CD4-positive, alpha-beta T cell (primary cell): Measurements from ENCODE around the gene COQ8B. TPM values are rescaled to one million over a fixed set of nuclear protein-coding genes. Genes with fewer than 3 reads are reported as not detected.

ENCODE experiments used
- ATAC-seq: fragments of 200-7000 bp; cut with Tn5 transposase; one replicate; pipeline ENCODE4 v1.10.0; 2022; ENCODE audit warnings: mild to moderate bottlenecking; ENCODE audit not compliant: poor library complexity
- CTCF ChIA-PET: fragments of 350-600 bp; sonication (Branson Sonifier 250); formaldehyde crosslinking; loops from one replicate; lab custom pipeline; 2021; ENCODE audit warnings: antibody characterized with exemption, inconsistent platforms; lab: Charles Lee
- POLR2A ChIA-PET: fragments of 350-600 bp; sonication (Branson Sonifier 250); formaldehyde crosslinking; loops from one replicate; lab custom pipeline; 2021; ENCODE audit warnings: antibody characterized with exemption, inconsistent platforms; lab: Charles Lee
- DNase-seq, 14 experiments: peaks; one replicate each; pipeline ENCODE4 v3.0.0-alpha.2; 2013 to 2020; ENCODE audit warnings: mixed read lengths in 2 of 14
- H3K27ac ChIP-seq, 2 donors: one replicate each; pipeline versions ENCODE4 v1.5.1 to v1.7.0; 2013; ENCODE audit warnings: low read length in 2 of 2, low read depth in 1 of 2, mild to moderate bottlenecking in 1 of 2
- H3K27me3 ChIP-seq, 2 experiments: 1 replicate in 1 of 2; 2 replicates in 1 of 2; pipeline versions ENCODE4 v1.6.1 to v1.7.0; 2013; ENCODE audit warnings: low read length in 2 of 2, control low read depth in 1 of 2, mild to moderate bottlenecking in 1 of 2, moderate library complexity in 1 of 2; ENCODE audit not compliant: insufficient read depth in 2 of 2, control insufficient read depth in 1 of 2
- H3K36me3 ChIP-seq: one replicate; pipeline ENCODE4 v1.6.1; 2013; ENCODE audit warnings: low read length, control low read depth; ENCODE audit not compliant: insufficient read depth
- H3K4me1 ChIP-seq: one replicate; pipeline ENCODE4 v1.6.1; 2013; ENCODE audit warnings: low read length, control low read depth; ENCODE audit not compliant: insufficient read depth
- H3K4me3 ChIP-seq: one replicate; pipeline ENCODE4 v1.5.1; 2013; ENCODE audit warnings: mild to moderate bottlenecking, low read length, moderate library complexity
- H3K9me3 ChIP-seq, 2 experiments: 1 replicate in 1 of 2; 2 replicates in 1 of 2; pipeline versions ENCODE4 v1.6.1 to v1.7.0; 2013; ENCODE audit warnings: low read length in 2 of 2, mild to moderate bottlenecking in 2 of 2, control low read depth in 1 of 2, moderate library complexity in 1 of 2; ENCODE audit not compliant: control insufficient read depth in 1 of 2, insufficient read depth in 1 of 2
- H3K27ac Mint-ChIP-seq: one replicate; pipeline ENCODE4 v1.8.0; 2020; ENCODE audit warnings: mixed read lengths
- H3K27me3 Mint-ChIP-seq: one replicate; pipeline ENCODE4 v1.8.0; 2021; ENCODE audit warnings: mixed read lengths
- H3K36me3 Mint-ChIP-seq: one replicate; pipeline ENCODE4 v1.8.0; 2021; ENCODE audit warnings: low read depth, mixed read lengths
- H3K4me1 Mint-ChIP-seq: one replicate; pipeline ENCODE4 v1.8.0; 2021; ENCODE audit warnings: low read depth, mixed read lengths
- H3K4me3 Mint-ChIP-seq: one replicate; pipeline ENCODE4 v1.8.0; 2020; ENCODE audit warnings: mild to moderate bottlenecking, mixed read lengths
- H3K9me3 Mint-ChIP-seq: one replicate; pipeline ENCODE4 v1.8.0; 2020; ENCODE audit warnings: mixed read lengths
- intact Hi-C, 2 experiments: fragments of 100-400 bp; cut with DNase I in 1 of 2; cut with micrococcal nuclease in 1 of 2; formaldehyde crosslinking; loops; one replicate each; pipeline versions ENCODE4 v1.15.1 to v1.9.0; 2023 to 2025; cut with DNase I, micrococcal nuclease
- total RNA-seq, 174 experiments: library from RNA in 2 of 174; stranded (reverse) in 2 of 174; gene quantifications; one replicate each; pipeline ENCODE4 v1.2.3 and lab custom pipeline; 2021 to 2026
- TF ChIP-seq, protein P1 (sequence below): fragments of 200-600 bp; IDR thresholded peaks from one replicate; pipeline ENCODE4 v1.8.0; 2022; ENCODE audit warnings: antibody characterized with exemption, mild to moderate bottlenecking

Gene COQ8B
- total RNA-seq, 2 experiments from 2014 or later = 16.4 to 18.3 TPM

DNA sequence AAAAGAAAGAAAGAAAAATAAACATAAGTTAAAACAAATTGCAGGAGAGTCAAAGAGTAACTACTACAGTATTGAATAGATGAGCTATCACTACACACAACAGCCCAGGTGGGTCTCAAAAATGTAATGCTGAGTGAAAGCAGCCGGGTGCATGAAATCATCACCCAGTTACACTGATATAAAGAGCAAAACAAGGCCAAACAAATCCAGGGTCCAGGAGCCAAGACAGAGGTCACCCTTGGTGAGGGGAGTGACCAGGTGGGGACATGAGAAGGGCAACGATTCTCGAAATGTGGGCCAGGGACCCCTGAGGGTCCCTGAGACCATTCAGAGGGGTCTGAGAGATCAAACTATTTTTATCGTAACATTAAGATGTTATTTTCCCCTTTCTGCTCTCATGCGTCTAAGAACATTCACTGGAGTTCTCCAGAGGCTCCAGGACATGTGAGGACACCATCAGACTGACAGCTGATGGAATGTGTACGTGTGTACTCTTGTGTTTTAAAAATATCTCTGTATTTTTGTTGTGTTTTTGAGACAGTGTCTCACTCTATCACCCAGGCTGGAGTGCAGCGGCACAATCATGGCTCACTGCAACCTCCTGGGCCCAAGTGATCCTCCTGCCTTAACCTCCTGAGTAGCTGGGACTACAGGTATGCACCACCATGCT is 10.6 kb downstream of the COQ8B start:
- ATAC-seq (no peak), DNase-seq (no peak)
- TF ChIP-seq, protein P1, sequence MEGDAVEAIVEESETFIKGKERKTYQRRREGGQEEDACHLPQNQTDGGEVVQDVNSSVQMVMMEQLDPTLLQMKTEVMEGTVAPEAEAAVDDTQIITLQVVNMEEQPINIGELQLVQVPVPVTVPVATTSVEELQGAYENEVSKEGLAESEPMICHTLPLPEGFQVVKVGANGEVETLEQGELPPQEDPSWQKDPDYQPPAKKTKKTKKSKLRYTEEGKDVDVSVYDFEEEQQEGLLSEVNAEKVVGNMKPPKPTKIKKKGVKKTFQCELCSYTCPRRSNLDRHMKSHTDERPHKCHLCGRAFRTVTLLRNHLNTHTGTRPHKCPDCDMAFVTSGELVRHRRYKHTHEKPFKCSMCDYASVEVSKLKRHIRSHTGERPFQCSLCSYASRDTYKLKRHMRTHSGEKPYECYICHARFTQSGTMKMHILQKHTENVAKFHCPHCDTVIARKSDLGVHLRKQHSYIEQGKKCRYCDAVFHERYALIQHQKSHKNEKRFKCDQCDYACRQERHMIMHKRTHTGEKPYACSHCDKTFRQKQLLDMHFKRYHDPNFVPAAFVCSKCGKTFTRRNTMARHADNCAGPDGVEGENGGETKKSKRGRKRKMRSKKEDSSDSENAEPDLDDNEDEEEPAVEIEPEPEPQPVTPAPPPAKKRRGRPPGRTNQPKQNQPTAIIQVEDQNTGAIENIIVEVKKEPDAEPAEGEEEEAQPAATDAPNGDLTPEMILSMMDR = no peak
- no peaks in the 10 kb centered on the region for H3K4me1 ChIP-seq
- H3K27ac ChIP-seq = no peak overlapping the region
- Mint-ChIP-seq H3K4me3 (no peak overlapping the region), H3K27me3 (no peaks in the 10 kb centered on the region), H3K4me1 (no peaks in the 10 kb centered on the region), H3K27ac (no peak overlapping the region), H3K36me3 (peaks cover 88% of the 10 kb centered on the region), H3K9me3 (no peaks in the 10 kb centered on the region)
- POLR2A ChIA-PET = interaction anchor here (0.6 kb wide), 1 partner anchor 80 kb away, joined by 3 read pairs; no protein-coding TSS in a partner anchor
- H3K27me3 ChIP-seq = no peaks in the 10 kb centered on the region
- CTCF ChIA-PET = no interaction called here
- peaks cover 82% of the 10 kb centered on the region for H3K36me3 ChIP-seq
- no peak overlapping the region for H3K4me3 ChIP-seq
- intact Hi-C loops = no loop called here
- H3K9me3 ChIP-seq = no peaks in the 10 kb centered on the region

DNA sequence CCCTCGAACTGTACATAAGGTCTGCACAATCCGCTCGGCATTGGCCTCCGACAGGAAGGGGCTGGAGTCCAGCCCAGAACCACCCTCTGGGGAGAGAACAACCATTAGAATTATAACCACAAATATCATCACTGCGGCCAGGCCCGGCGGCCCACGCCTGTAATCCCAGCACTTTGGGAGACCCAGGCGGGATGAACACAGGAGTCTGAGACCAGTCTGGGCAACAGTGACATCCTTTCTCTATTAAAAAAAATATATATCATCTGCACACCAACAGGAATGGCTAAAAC is 11.4 kb downstream of the COQ8B start:
- ChIA-PET POLR2A (no interaction called here), CTCF (no interaction called here)
- Histone ChIP-seq H3K9me3 (no peaks in the 10 kb centered on the region), H3K4me1 (no peaks in the 10 kb centered on the region), H3K4me3 (no peak overlapping the region), H3K27me3 (no peaks in the 10 kb centered on the region), H3K27ac (no peak overlapping the region), H3K36me3 (peaks cover 79% of the 10 kb centered on the region)
- TF ChIP-seq, protein P1 = no peak
- H3K4me3 Mint-ChIP-seq = no peak overlapping the region
- H3K27me3 Mint-ChIP-seq = no peaks in the 10 kb centered on the region
- H3K36me3 Mint-ChIP-seq = peaks cover 87% of the 10 kb centered on the region
- intact Hi-C loops = no loop called here
- H3K4me1 Mint-ChIP-seq = no peaks in the 10 kb centered on the region
- no peak overlapping the region for H3K27ac Mint-ChIP-seq
- no peak for ATAC-seq
- H3K9me3 Mint-ChIP-seq = no peaks in the 10 kb centered on the region
- DNase-seq = no peak

- peaks cover 82% of the 10 kb centered on the region for H3K36me3 Mint-ChIP-seq
- H3K27ac Mint-ChIP-seq = no peak overlapping the region
- Histone ChIP-seq H3K9me3 (no peaks in the 10 kb centered on the region), H3K27me3 (no peaks in the 10 kb centered on the region), H3K36me3 (peaks cover 81% of the 10 kb centered on the region), H3K4me3 (no peak overlapping the region), H3K27ac (no peak overlapping the region), H3K4me1 (no peaks in the 10 kb centered on the region)
- intact Hi-C loops = no loop called here
- POLR2A ChIA-PET = no interaction called here
- H3K4me1 Mint-ChIP-seq = no peaks in the 10 kb centered on the region
- TF ChIP-seq, protein P1 = no peak
- H3K4me3 Mint-ChIP-seq = no peak overlapping the region
- DNase-seq (no peak), ATAC-seq (no peak)
- CTCF ChIA-PET = interaction anchor here (1.2 kb wide), 1 partner anchor 70 kb away, joined by 3 read pairs; no protein-coding TSS in a partner anchor
- H3K9me3 Mint-ChIP-seq = no peaks in the 10 kb centered on the region
- no peaks in the 10 kb centered on the region for H3K27me3 Mint-ChIP-seq
Observed at GRCh38 chr19:40704491-40705361, 12.0 kb downstream of the COQ8B start.
